HCT116 (cell line): Measurements from ENCODE around the gene TMBIM6. TPM values are rescaled to one million over a fixed set of nuclear protein-coding genes. Genes with fewer than 3 reads are reported as not detected.

Experiments
- ATAC-seq: fragments of 200-7000 bp; cut with Tn5 transposase; 2 replicates; pipeline ENCODE4 v1.9.1; 2020; ENCODE audit warnings: mild to moderate bottlenecking, moderate library complexity
- BruUV-seq: library from RNA; stranded (reverse); fragments of 400-500 nt; replicated peaks from 2 replicates; lab custom pipeline; 2021; lab: Mats Ljungman, UMichigan
- CTCF ChIA-PET: fragments of 300-600 bp; sonication (Branson Sonifier 250); formaldehyde crosslinking; loops from one replicate; lab custom pipeline; 2021; ENCODE audit warnings: antibody characterized with exemption; lab: Charles Lee
- POLR2A ChIA-PET: fragments of 300-600, 350-600 bp; sonication (Branson Sonifier 250); formaldehyde crosslinking; loops from one replicate; lab custom pipeline; 2021; ENCODE audit warnings: antibody characterized with exemption; lab: Charles Lee
- RAD21 ChIA-PET, 2 experiments: fragments of 300-600 bp; sonication (Branson Sonifier 250); formaldehyde crosslinking; loops; one replicate each; lab custom pipeline; 2023; ENCODE audit warnings: low total read pairs in 2 of 2; ENCODE audit not compliant: uncharacterized antibody in 2 of 2, unreplicated experiment in 2 of 2, low non-redundant PET in 1 of 2; lab: Charles Lee
- DNase-seq: peaks from one replicate; pipeline ENCODE4 v3.0.0-alpha.2; 2010; ENCODE audit warnings: low read depth, low spot score
- H2AFZ ChIP-seq: fragments of 200-600 bp; shearing (Covaris generic), sonication (generic); 2 replicates; pipeline ENCODE4 v1.6.1; 2017; ENCODE audit warnings: low read depth, mixed run types, mixed read lengths, antibody characterized with exemption, low read length; ENCODE audit not compliant: poor library complexity, severe bottlenecking
- H3K27ac ChIP-seq: 2 replicates; pipeline ENCODE4 v1.5.1; 2012; ENCODE audit warnings: low read depth, low read length
- H3K27me3 ChIP-seq: fragments of 200-600 bp; sonication (generic); 2 replicates; pipeline ENCODE4 v1.6.1; 2016; ENCODE audit warnings: mixed run types, low read length, mixed read lengths; ENCODE audit not compliant: insufficient read depth
- H3K36me3 ChIP-seq, 2 experiments: fragments of 200-500 bp in 1 of 2; fragments of 200-600 bp in 1 of 2; sonication (Bioruptor generic) in 1 of 2; sonication (generic) in 1 of 2; 2 replicates each; pipeline versions ENCODE4 v1.5.1 to v1.6.1; 2014 to 2016; ENCODE audit warnings: low read length in 2 of 2, inconsistent platforms in 1 of 2, mixed read lengths in 1 of 2, mixed run types in 1 of 2; ENCODE audit not compliant: insufficient read depth in 2 of 2, control insufficient read depth in 1 of 2
- H3K4me1 ChIP-seq, 2 experiments: fragments of 200-600 bp in 1 of 2; sonication (generic) in 1 of 2; 2 replicates each; pipeline versions ENCODE4 v1.5.1 to v1.6.1; 2012 to 2017; ENCODE audit warnings: low read length in 2 of 2, inconsistent platforms in 1 of 2, mild to moderate bottlenecking in 1 of 2, mixed read lengths in 1 of 2, mixed run types in 1 of 2, moderate library complexity in 1 of 2; ENCODE audit not compliant: insufficient read depth in 2 of 2, control insufficient read depth in 1 of 2
- H3K4me2 ChIP-seq: fragments of 200-600 bp; sonication (generic); 2 replicates; pipeline ENCODE4 v1.6.1; 2017; ENCODE audit warnings: mixed run types, low read length, mixed read lengths
- H3K4me3 ChIP-seq, 2 experiments: fragments of 200-600 bp in 1 of 2; sonication (generic) in 1 of 2; replicated peaks in 1 of 2; 2 replicates each; pipeline ENCODE4 v1.5.1; 2011 to 2016; ENCODE audit warnings: low read length in 2 of 2, control low read depth in 1 of 2, low read depth in 1 of 2, mild to moderate bottlenecking in 1 of 2, mixed read lengths in 1 of 2, mixed run types in 1 of 2
- H3K79me2 ChIP-seq: fragments of 200-600 bp; sonication (generic); 2 replicates; pipeline ENCODE4 v1.6.1; 2017; ENCODE audit warnings: mild to moderate bottlenecking, mixed run types, low read length, moderate library complexity, mixed read lengths; ENCODE audit not compliant: insufficient read depth
- H3K9ac ChIP-seq: fragments of 200-600 bp; sonication (generic); 2 replicates; pipeline ENCODE4 v1.6.1; 2016; ENCODE audit warnings: low read length, mixed read lengths
- H3K9me2 ChIP-seq: fragments of 200-600 bp; sonication (generic), shearing (Covaris generic); 2 replicates; pipeline ENCODE4 v1.6.1; 2017; ENCODE audit warnings: mixed run types, mild to moderate bottlenecking, moderate library complexity; ENCODE audit not compliant: insufficient read depth
- H3K9me3 ChIP-seq, 2 experiments: fragments of 200-500 bp in 1 of 2; fragments of 200-600 bp in 1 of 2; sonication (Bioruptor generic) in 1 of 2; sonication (generic) in 1 of 2; 2 replicates each; pipeline ENCODE4 v1.6.1; 2014 to 2017; ENCODE audit warnings: low read length in 2 of 2, mixed read lengths in 2 of 2, inconsistent platforms in 1 of 2, low read depth in 1 of 2, mild to moderate bottlenecking in 1 of 2, mixed run types in 1 of 2, moderate library complexity in 1 of 2; ENCODE audit not compliant: control insufficient read depth in 1 of 2, insufficient read depth in 1 of 2
- H4K20me1 ChIP-seq: fragments of 200-600 bp; sonication (generic), shearing (Covaris generic); 2 replicates; pipeline ENCODE4 v1.6.1; 2017; ENCODE audit warnings: mixed run types, mild to moderate bottlenecking, moderate library complexity; ENCODE audit not compliant: insufficient read depth
- EGR1 ChIP-seq: IDR thresholded peaks from 2 replicates; pipeline ENCODE4 v1.6.1; 2012; ENCODE audit warnings: low read depth
- ELF1 ChIP-seq: IDR thresholded peaks from 2 replicates; pipeline ENCODE4 v1.6.1; 2012; ENCODE audit warnings: low read depth, borderline replicate concordance
- EZH2 ChIP-seq: fragments of 200-600 bp; sonication (generic); IDR thresholded peaks from 2 replicates; pipeline ENCODE4 v1.6.1; 2017; ENCODE audit warnings: antibody characterized with exemption, mixed run types
- EZH2phosphoT487 ChIP-seq: fragments of 200-600 bp; IDR thresholded peaks from 2 replicates; pipeline ENCODE4 v1.6.1; 2018; ENCODE audit warnings: antibody characterized with exemption, borderline replicate concordance
- POLR2AphosphoS5 ChIP-seq: IDR thresholded peaks from 2 replicates; pipeline ENCODE4 v1.6.1; 2011; ENCODE audit warnings: mild to moderate bottlenecking, low read depth, low read length, moderate library complexity
- RAD21 ChIP-seq: IDR thresholded peaks from 2 replicates; pipeline ENCODE4 v1.6.1; 2012; ENCODE audit warnings: low read depth, mild to moderate bottlenecking
- REST ChIP-seq: IDR thresholded peaks from 2 replicates; pipeline ENCODE4 v1.6.1; 2012; ENCODE audit warnings: low read depth
- SP1 ChIP-seq: IDR thresholded peaks from 2 replicates; pipeline ENCODE4 v1.6.1; 2012; ENCODE audit warnings: low read depth
- ZBTB33 ChIP-seq: IDR thresholded peaks from 2 replicates; pipeline ENCODE4 v1.6.1; 2011; ENCODE audit warnings: mild to moderate bottlenecking, low read length, moderate library complexity; ENCODE audit not compliant: insufficient replicate concordance; ENCODE audit errors: extremely low read depth
- ZFX ChIP-seq: fragments of 450-650 bp; IDR thresholded peaks from 2 replicates; pipeline ENCODE4 v1.6.1; 2017
- ZNF274 ChIP-seq: fragments of 200-500 bp; sonication (Bioruptor generic); IDR thresholded peaks from 2 replicates; pipeline ENCODE4 v1.6.1; 2014; ENCODE audit warnings: mild to moderate bottlenecking, low read depth, low read length, inconsistent platforms
- intact Hi-C: fragments of 100-400 bp; cut with micrococcal nuclease; formaldehyde crosslinking; loops from 2 replicates; pipeline ENCODE4 v1.10.0; 2022
- total RNA-seq: library from RNA; stranded (reverse); gene quantifications from one replicate; pipeline ENCODE4 v1.2.1, GENCODE V29; 2021; ENCODE audit not compliant: unreplicated experiment

TMBIM6 gene
- total RNA-seq, 1 experiment from 2014 or later = 510 TPM

- Histone ChIP-seq H3K4me1 (no peaks in the 10 kb centered on the region), H3K36me3 (no peaks in the 10 kb centered on the region; a peak in 1 of 4 replicates), H2AFZ (no peak overlapping the region), H3K27me3 (no peaks in the 10 kb centered on the region), H3K9me2 (no peaks in the 10 kb centered on the region), H3K27ac (no peak overlapping the region), H3K9ac (no peak overlapping the region), H4K20me1 (no peaks in the 10 kb centered on the region), H3K79me2 (no peaks in the 10 kb centered on the region), H3K4me2 (no peak overlapping the region), H3K9me3 (no peaks in the 10 kb centered on the region), H3K4me3 (no peak overlapping the region)
- BruUV-seq = no TSS peak
- ATAC-seq (no peak), DNase-seq (no peak)
- CTCF ChIA-PET = interaction anchor here (1.2 kb wide), 1 partner anchor 14 kb away, joined by 3 read pairs; no protein-coding TSS in a partner anchor
- TF ChIP-seq EGR1 (no peak), POLR2AphosphoS5 (no peak), SP1 (no peak), ZFX (no peak), EZH2 (no peak), REST (no peak), EZH2phosphoT487 (no peak), ZBTB33 (no peak), ELF1 (no peak), ZNF274 (no peak), RAD21 (no peak)
- intact Hi-C loops = no loop called here
- RAD21 ChIA-PET = no interaction called here
- POLR2A ChIA-PET = no interaction called here
These were observed 50.3 kb downstream of the TMBIM6 start for GRCh38 chr12:49791700-49792099.
